Activated T-cell treated with anti-CD3 and anti-CD28 coated beads for 4 hours (primary cell): ENCODE results near the gene NPR2.

Source experiments
- DNase-seq: peaks from one replicate; pipeline ENCODE4 v3.0.0-alpha.2; 2020

Gene NPR2

DNA sequence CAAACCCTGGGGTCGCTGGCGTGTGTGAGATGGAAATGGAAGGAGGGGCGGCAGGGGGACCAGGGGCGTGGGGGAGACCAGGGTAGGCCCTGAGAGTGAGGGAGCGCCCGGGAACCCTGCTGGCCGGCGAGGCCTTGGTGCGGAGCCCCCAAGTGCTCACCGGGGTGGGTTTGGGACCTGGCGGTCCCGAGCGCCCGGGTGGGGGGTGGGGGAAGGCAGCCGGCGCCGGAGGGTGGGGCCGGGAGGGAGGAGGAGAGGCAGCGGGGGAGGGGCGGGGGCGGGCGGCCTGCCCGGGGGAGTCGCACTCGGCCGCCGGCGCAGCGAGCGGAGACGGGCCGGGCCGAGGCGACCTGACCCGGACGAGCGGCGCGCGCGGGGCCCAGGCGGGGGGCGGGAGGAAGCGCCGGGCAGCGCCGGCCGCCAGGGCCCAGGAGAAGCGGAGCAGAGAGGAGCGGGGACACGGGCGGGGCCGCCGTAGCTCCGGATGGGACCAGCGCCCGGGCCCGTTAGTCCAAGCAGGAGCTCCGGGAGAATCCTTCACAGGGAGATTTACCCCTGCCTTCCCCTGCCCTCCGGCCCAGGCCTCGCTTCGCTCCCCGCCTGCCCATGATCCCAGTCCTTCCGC lies at the start of gene NPR2:
Gene NPR2, plus strand, starts transcription at position 295 of the 625 bp plus-strand sequence. CDS start 818 bp downstream, outside the sequence.
- no peak for DNase-seq

DNA sequence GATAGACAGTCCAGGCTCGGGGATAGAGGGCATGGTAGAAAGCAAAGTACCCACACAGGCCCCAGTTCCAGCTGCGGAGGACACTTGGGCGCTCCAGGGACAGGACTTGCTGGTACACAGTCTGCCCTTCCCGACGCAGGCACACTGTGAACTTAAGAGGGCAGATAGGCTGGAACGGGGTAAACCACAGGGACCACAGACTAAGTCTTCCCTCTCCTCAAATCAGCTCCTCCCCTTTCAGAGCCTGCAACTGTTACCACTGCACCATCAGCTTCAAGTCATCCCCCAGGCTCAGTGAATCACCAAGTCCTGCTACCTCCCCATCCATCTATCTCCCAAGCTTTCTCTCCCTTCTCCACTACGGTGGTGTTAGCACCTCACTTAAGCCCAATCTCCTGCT lies 49.7 kb upstream of the NPR2 start:
- DNase-seq = no peak

DNA sequence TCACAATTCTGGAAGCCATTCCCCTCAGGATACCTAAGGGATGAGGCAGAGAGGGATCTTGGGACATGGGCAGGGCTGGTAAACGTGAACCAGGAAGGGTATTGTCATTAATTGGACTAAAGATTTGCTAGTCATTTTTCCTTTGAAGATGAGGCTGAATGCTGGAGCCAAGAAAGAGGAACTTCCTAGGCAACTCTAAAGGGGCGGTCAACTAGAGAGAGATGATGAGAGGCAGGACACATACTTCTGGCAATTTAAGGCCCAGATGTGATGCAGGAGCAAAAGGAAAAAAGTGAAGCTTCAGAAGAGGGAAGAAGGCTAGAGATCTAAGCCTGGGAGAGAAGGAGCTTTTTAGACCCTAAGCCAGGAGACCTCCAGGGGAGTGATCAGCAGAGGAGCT lies 47.9 kb upstream of the NPR2 start:
- DNase-seq = no peak

DNA sequence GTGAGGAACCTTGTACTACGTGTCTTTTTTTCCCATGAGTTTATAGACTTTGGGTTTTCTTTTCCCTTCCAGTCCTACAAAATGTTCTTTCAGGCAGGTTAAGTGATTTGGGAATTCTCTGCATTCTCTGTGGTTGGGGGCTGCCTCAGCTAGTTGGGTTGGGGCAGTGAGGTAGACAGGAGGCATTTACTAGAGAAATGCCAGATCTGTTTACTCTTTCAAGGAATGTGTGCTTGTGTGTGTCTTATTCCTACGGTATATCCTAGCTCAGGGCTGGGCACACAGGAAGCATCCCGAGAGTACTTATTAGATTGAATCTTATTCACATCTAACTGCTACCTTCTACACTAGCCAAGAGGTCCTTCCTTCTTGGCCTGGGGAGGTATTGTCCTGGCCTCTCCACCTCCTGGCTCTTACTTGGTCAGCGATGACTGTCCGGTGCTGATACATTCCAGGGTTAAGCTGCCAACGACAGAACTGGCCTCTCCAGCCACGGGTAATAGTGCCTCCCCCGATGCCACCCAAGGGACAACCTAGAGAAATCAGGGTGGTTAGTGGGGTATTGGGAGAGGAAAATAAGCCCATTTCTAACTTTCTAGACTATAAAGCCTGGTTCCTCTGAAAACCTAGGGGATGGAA lies 47.4 kb upstream of the NPR2 start:
- DNase-seq = no peak

DNA sequence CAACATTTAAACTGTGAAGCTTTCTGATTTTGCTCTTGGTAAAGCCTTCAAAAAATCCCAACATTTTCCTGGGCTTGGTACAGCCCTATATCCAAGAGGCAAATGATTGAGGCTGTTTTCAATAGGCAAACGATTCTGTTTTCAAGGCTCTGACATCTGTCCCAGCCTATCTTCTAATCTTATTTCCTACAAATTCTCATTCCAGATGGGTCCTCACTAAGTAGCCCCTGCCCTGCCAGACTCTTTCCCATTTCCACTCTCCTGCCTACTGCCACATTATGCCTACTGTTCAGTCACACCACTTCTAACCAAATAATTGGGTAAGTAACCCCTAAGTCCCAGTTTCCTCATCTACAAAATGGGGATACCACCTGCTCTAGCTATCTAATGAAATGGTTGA lies 45.8 kb upstream of the NPR2 start:
- no peak for DNase-seq

DNA sequence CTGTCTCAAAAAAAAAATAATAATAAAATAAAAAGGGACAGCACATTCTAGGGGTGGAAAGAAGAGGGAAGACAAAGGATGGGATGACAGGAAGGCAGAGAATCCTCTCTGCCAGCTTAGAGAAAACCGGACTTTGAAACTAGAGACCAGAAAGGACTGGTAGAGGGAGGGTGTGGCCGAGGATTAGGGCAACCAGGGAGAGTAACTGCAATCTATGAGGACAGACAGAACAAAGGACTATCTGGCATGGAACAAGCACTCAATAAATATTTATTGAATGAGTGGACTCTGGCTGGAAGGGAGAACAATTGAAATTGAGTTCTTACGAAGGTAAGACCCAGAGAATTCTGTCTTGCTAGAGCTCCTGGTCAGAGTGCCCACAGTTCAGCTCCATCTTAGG lies 44.8 kb upstream of the NPR2 start:
- DNase-seq = no peak

DNA sequence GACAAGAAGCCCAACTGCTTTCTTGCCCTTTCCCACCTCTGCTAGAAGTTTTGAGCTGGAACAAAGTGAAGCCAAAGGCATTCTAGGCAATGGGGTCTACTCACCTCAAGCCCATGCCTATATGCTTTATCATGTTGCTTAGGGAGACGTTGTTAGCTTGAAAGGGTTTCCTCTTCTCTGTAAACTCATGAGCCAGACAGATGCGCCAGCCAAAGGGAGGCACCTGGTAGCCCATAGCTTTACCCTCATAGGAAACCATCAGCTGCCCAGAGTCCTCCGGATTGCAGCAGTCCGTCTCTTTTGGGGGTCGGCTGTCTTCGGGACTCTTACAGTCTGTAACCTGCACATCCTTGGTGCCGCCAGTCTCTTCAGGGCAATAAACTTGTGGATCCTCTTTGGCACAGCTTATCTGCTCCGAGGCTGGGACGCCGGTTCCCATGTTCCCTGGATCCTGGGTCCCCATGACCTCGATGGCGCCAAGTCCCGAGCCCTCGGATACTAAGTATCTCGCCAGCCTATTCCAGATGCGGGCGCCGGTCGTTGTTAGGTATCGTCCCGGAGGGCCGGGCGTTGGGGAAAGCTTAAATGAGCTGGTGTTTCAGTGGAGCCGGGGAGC lies 43.0 kb upstream of the NPR2 start:
- no peak for DNase-seq

DNA sequence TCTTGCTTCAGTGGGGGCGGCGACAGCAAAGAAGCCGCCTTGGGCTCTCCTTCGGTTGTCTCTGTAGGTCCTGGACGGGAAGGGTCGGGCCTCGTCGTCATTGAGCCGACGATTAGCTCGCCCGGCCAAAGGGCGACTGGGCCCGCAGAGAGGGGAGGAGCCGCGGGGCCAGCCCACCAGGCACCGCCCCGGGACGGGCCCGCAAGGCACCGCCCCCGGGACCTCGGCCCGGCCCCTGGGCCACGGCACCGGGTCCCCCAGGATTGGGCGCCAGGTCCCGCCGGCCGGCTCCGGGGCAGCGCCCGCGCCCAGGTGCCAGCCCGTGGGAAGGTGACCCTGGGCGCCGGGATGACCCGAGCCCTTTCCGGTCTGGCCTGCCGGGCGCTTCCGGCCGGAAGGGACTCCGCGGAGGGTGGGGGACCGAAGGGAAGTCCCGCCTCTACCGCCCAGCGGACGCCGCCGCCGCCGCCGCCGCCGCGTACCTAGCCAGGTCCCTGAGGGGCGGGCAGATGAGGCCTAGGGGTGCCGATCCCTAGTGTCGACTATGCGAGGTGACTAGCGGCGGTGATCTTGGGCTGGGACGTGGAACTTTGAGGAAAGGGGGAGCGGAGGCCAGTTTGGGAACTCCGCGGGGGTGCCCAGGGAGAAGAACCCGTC lies 42.4 kb upstream of the NPR2 start, which contains the start of the genes GBA2 and RGP1:
Gene GBA2, minus strand, starts transcription at position 371 of the 657 bp plus-strand sequence. CDS start 524 bp downstream, outside the sequence.
Gene RGP1, plus strand, starts transcription at position 430 of the 657 bp plus-strand sequence. CDS start 469 bp downstream, outside the sequence.
- DNase-seq = no peak

DNA sequence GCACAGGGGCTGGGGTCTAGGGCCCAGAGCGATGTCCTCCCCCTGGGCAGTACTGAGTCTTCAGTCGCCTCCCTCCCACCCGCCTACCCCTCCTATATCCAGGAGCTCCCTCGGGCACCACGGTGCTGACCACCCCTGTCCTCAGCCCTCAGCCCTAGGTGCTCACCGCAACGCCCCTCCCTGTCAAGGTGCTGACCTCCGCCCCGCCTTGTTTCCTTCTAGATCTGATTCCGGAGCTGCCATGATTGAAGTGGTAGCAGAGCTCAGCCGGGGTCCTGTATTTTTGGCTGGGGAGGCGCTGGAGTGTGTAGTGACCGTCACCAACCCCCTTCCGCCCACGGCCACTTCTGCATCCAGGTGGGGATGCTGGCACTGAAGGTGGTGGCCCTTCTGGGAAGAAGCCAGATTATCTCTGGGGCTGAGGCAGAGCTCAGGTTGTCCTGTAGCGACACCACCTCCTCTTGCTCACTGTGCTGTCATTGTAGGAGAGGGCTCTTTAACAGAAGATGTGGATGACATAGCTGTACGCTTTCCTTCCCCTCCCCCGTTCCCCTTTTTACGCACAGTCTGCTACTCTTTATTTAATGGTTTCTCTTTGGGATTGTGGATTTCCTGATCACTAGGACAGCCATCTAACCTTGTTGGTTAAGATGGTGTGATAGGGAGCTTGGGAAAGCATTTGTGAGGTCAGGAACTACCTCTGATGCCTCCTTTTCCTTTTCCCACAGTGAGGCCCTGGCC lies 41.7 kb upstream of the NPR2 start:
- DNase-seq = no peak

DNA sequence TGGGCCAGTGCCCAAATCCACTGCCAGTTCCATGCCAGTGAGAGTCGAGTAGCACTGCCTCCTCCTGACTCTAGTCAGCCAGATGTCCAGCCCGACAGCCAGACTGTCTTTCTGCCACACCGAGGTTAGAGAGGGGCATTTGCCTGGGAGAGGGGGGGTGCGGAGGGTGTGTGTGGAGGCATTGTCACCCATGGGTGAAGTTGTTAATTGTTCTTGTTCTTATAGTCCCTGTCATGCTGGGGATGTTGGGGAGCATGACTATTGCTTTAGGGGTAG lies 41.2 kb upstream of the NPR2 start:
- DNase-seq = no peak

DNA sequence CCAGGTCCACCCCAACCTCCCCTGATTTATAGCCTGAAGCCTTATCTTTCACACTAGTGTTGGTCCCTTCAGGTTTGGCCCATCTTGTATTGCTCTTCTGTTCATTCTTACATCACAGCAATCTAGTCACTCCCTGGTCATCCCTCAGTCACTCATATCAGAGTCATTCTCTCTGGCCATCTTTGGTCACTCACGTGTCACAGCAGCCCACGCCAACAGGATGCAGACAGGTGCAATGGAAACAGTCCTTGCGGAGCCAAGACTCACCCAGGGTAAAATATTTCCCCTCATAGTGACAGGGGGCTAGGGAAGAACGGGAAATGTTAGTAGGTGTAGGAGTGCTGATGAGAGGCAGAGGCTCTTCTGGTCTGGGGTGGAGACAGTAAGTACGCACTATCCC lies 37.9 kb upstream of the NPR2 start:
- no peak for DNase-seq

DNA sequence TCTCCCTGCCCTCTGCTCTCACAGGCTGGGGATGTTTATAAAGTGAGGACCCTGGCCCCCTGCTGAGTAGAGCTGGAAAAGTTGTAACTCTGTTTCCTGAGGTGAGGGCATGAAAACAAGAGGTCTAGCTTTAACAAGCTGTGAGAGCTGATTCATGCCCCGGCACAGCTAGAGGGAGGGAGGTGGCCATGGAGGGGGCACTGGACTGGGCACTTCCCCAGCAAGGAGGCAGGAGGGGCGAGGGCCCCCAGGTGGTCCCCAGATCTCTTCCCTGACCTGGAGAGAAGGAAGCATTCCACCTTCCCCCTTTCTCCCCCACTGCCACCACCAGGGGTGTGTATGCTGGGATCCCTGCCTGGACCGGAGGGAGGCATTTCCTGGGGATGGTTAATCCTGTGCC lies 37.1 kb upstream of the NPR2 start, which contains the start of gene MSMP:
Gene MSMP, minus strand, starts transcription at position 13 of the 400 bp plus-strand sequence. CDS start 147 bp downstream, outside the sequence.
- DNase-seq = no peak

DNA sequence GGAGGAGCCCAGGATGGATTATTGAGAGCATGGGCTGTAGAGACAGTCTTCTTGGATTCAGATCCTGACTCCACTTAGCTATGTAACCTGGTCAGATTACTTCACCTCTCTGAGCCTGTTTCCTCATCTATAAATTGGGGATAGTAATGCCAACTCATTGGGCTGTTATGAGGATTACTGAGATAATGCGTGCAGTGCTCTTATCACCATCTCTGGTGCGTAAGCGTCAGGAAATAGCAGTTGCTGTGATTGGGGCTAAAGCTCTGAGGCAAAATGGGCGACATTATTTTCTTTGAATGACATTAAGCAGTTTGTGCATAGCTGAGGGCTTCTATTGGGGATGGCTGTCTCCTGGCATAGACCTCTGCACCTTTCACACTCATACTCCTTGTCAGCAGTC lies 36.3 kb upstream of the NPR2 start:
- no peak for DNase-seq

DNA sequence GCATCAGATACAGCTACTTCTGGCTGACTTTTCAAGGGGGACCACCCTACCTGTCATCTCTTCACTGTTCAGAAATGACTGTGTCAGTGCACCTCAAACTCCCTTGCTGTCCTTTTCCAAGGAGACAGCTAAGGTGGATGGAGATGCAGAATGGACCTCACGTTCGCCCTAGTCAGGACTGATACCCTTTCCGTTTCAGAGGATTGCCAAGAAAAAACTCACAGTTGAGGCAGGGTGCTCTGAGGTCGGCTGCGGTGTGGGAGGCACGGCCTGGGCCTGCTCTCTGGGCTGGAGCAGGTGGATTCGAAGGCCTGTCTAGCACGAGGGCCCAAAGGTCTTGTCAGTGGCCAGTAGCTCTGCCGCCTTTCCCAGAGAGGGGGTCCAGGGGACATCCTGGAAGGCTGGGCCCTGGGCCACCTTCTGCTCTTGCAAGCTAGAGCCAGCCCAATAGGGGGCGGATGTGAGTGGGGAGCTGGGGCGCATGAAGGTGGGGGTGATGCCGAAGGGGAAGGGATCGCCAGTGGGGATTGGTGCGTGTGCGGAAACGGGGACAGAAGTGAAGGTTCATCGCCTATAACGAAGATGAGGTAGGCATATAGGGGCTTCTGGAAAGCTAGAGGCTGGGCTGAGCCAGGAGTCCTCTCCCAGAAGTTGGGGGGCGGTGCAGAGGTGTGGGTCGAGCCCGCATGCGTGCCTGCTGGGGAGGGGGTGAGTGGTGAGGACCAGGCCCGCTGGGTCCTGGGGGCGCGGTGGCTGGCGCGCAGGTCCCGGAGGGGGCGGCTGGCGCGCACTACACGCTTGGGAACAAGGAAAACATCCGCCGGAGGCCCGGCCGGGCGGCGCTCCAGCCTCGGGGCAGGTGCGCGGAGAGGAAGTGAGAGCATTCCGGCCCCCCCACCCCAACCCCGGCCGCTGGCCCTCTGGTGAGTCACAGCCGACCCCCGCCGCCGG lies 34.8 kb upstream of the NPR2 start:
- peak; percentile 76 for DNase-seq

DNA sequence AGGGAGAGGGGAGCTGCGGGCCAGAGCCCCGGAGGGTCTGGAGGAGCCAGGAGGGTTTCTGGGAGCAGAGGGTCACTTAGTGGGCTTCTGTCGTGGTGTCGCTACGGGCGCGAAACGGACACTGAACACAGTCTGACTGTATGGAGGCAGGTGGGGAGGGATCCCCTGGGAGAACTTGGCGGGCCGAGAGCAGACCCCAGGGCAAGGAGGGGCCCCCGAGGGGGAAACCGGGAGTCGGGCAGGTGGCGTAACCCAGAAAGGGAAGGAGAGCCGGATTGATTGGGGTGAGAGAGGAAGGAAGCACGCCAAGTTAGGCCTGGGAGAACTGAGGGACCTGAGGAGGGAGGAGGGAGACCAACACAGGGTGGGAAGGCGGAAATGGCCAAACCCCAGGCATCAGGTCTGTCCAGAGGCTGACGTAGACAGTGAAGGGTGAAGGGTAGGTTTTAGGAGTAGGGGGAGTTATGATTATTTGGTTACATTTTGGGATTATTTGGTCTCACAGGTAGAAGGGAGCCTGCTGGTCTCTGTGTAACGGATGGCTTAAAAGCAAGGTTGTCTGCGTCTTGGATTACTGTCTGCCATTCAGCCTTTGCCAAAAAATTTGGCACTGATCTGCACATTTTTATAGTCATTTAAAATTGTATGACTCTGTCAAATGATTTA lies 34.0 kb upstream of the NPR2 start:
- no peak for DNase-seq

DNA sequence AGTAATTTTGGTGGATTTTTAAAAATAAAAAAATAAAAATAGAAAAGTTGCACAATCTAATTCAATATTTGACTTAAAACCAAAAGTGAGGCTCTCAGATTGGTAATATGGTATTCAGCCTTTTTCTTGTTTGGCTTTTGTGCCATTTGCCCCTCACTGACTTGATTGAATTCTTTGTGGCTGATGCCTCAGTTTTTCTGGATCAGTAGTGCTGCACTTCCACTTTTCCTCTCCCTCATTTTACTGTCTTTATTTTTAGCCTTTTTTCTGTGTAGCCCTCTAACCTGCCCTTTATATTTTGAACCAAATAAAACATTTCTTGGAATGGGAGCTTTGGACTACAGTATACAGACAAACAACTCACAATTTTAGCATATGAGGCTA lies 33.5 kb upstream of the NPR2 start:
- DNase-seq = no peak

DNA sequence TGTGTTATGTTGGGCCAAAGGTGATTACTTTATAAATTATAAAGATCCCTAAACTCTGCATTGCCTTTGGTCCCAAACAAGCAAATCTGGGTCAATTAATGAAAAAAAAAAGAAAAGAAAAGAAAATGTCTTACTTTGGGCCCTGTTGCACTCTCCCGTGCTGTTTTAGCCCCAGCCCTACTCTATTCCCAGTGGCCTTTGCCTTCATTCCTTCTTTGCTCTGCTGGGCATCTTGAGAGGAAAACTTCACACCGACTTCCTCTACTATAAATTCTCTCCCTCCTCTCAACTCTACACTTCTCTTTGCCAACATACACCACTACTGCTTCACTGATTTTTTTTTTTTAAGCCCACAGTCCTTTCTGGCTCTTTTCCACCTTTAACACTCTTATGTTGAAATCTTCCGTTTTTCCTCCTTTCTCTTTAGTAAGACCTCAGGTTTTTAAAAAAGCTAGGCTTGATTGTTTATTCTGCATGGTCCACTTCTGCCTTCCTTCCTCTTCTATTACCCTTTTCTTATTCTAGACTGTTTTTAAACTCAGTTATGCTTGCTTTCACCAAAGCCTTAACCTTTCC lies 32.8 kb upstream of the NPR2 start:
- no peak for DNase-seq

DNA sequence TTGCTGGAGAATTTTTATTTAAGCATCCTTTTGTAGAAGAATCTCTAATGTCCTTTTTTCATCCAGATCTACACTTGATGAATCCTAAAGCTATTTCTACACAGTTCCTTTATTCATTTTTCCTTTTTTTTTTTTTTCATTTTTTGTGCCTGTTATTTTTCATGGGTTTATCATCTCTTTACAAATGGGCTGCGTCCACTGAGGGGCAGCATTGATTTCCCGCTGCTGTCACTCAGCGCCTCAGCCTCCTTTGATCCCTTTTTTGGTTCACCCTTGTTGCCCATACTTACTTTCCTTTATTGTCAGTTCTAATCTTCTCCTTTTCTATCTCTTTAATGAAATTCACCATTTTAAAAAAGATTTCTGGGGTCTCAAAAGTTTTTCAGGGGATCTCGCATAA lies 31.6 kb upstream of the NPR2 start:
- DNase-seq = no peak

DNA sequence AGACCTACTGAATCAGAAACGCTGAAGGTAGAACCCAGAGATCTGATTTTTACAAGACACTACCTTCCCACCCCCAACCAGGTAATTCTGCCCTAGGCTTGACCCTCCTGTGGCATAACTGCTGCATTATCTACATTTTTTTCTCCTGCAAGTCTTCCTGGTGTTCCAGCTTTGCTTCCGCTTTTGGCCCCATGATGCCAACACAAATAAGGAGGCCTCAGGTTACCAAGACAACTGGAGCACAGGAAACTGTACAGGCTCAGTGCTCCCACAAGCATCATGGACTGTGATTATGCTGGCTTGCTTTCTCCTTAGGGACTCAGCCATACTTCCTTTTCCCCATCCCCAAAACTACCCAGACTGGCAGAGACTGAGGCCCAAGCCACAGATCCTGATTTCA lies 30.7 kb upstream of the NPR2 start:
- DNase-seq = no peak

DNA sequence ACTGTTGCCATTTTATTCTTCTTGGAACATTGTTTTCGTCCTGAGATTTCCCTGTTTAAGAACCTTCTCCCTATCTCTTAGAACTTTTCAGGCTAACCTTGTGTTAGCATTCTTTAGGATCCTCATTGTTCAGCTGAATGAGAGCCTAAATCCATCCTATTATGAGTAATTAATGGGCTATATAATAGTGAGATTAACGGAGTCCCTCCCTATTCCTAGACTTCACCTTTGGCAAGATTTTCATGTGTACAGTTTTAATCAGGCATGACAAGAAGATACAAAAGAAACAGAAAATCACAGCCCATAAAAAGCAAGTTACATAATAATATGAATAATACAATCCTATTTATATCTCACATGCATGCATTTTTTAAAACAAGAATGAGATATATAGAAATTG lies 28.2 kb upstream of the NPR2 start:
- DNase-seq = no peak

DNA sequence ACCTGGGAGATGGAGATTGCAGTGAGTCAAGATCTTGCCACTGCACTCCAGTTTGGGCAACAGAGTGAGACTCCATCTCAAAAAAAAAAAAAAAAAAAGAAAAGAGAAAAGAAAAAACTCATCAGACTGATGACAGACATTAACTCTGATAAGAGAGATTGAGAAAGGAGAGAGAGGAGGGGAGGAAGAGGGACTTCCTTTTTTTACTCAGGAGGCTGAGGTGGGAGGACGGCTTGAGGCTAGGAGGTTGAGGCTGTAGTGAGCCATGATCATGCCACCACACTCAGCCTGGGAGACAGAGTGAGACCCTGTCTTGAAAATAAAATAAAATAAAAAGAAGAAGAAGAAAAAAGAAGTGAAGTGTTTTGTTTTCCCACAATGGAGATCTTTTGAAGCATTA lies 27.6 kb upstream of the NPR2 start:
- DNase-seq = no peak
